Neural cell (in vitro differentiated cells): ENCODE data around the gene P2RY6. TPM values are rescaled to one million over a fixed set of nuclear protein-coding genes. Genes with fewer than 3 reads are reported as not detected.
"Not testable (repeated sequence)": the region's sequence is repeated elsewhere in the genome, so short reads cannot be mapped to it uniquely, and the experiment has no call there.

ENCODE experiments used
- H2AFZ ChIP-seq: fragments of 200-600, 300-800 bp; sonication (generic), shearing (Covaris generic); 2 replicates; pipeline ENCODE4 v1.6.0; 2014; ENCODE audit warnings: low read depth, mild to moderate bottlenecking, antibody characterized with exemption, low read length, moderate library complexity
- H3F3A ChIP-seq: fragments of 200-600 bp; shearing (Covaris generic); 2 replicates; pipeline ENCODE4 v1.6.1; 2016; ENCODE audit warnings: mild to moderate bottlenecking, moderate library complexity, mixed read lengths, antibody characterized with exemption, low read length; ENCODE audit not compliant: insufficient read depth, poor library complexity, severe bottlenecking
- H3K27ac ChIP-seq: fragments of 200-600, 300-800 bp; sonication (generic), shearing (Covaris generic); 2 replicates; pipeline ENCODE4 v1.5.1; 2014; ENCODE audit warnings: mild to moderate bottlenecking, low read length, moderate library complexity
- H3K27me3 ChIP-seq: fragments of 300-800, 200-600 bp; sonication (generic), shearing (Covaris generic); 2 replicates; pipeline ENCODE4 v1.6.0; 2014; ENCODE audit warnings: mild to moderate bottlenecking, low read depth, low read length, moderate library complexity; ENCODE audit not compliant: insufficient read depth
- H3K36me3 ChIP-seq: fragments of 300-800, 200-600 bp; sonication (generic), shearing (Covaris generic); 2 replicates; pipeline ENCODE4 v1.5.1; 2014; ENCODE audit warnings: mild to moderate bottlenecking, antibody characterized with exemption, low read length, moderate library complexity; ENCODE audit not compliant: insufficient read depth
- H3K4me2 ChIP-seq: fragments of 300-800, 200-600 bp; sonication (generic), shearing (Covaris generic); 2 replicates; pipeline ENCODE4 v1.6.0; 2014; ENCODE audit warnings: mild to moderate bottlenecking, low read length
- H3K4me3 ChIP-seq: fragments of 300-800, 200-600 bp; sonication (generic), shearing (Covaris generic); 2 replicates; pipeline ENCODE4 v1.5.1; 2014; ENCODE audit warnings: mild to moderate bottlenecking, low read length, moderate library complexity
- H3K79me2 ChIP-seq: fragments of 200-600 bp; shearing (Covaris generic); replicated peaks from 2 replicates; pipeline ENCODE4 v1.6.0; 2014; ENCODE audit warnings: mild to moderate bottlenecking, low read length, moderate library complexity; ENCODE audit not compliant: insufficient read depth
- H3K9ac ChIP-seq: fragments of 300-800, 200-600 bp; sonication (generic), shearing (Covaris generic); 2 replicates; pipeline ENCODE4 v1.6.1; 2016; ENCODE audit warnings: mild to moderate bottlenecking, low read length, mixed read lengths
- H3K9me2 ChIP-seq: fragments of 200-600 bp; shearing (Covaris generic); 2 replicates; pipeline ENCODE4 v1.6.1; 2016; ENCODE audit warnings: mild to moderate bottlenecking, low read length, mixed read lengths; ENCODE audit not compliant: insufficient read depth
- H3K9me3 ChIP-seq: fragments of 200-600, 300-800 bp; sonication (generic), shearing (Covaris generic); 2 replicates; pipeline ENCODE4 v1.6.1; 2016; ENCODE audit warnings: mild to moderate bottlenecking, mixed run types, low read length, moderate library complexity, mixed read lengths
- H4K20me1 ChIP-seq: fragments of 200-600 bp; shearing (Covaris generic); 2 replicates; pipeline ENCODE4 v1.6.1; 2016; ENCODE audit warnings: mild to moderate bottlenecking, mixed run types; ENCODE audit not compliant: insufficient read depth
- EP300 ChIP-seq: fragments of 450-650 bp; conservative IDR thresholded peaks from 2 replicates; pipeline ENCODE4 v1.6.1; 2014; ENCODE audit warnings: antibody characterized with exemption, mild to moderate bottlenecking, moderate library complexity; ENCODE audit not compliant: poor library complexity, severe bottlenecking
- EZH2 ChIP-seq: fragments of 200-600, 300-800 bp; shearing (Covaris generic), sonication (generic); IDR thresholded peaks from 2 replicates; pipeline ENCODE4 v1.6.1; 2014; ENCODE audit warnings: antibody characterized with exemption, low read length, borderline replicate concordance, mild to moderate bottlenecking; ENCODE audit not compliant: insufficient read depth, poor library complexity, severe bottlenecking
- MXI1 ChIP-seq: fragments of 450-650 bp; conservative IDR thresholded peaks from 2 replicates; pipeline ENCODE4 v1.6.1; 2014; ENCODE audit warnings: antibody characterized with exemption, mild to moderate bottlenecking; ENCODE audit not compliant: poor library complexity, severe bottlenecking
- POLR2AphosphoS5 ChIP-seq: IDR thresholded peaks from 2 replicates; pipeline ENCODE4 v1.6.1; 2012
- RAD21 ChIP-seq: fragments of 450-650 bp; conservative IDR thresholded peaks from 2 replicates; pipeline ENCODE4 v1.6.1; 2014; ENCODE audit warnings: antibody characterized with exemption, mild to moderate bottlenecking, moderate library complexity
- REST ChIP-seq: IDR thresholded peaks from 2 replicates; pipeline ENCODE4 v1.6.1; 2012; ENCODE audit warnings: borderline replicate concordance
- SMC3 ChIP-seq: fragments of 450-650 bp; conservative IDR thresholded peaks from 2 replicates; pipeline ENCODE4 v1.6.1; 2014; ENCODE audit warnings: antibody characterized with exemption, mild to moderate bottlenecking, moderate library complexity; ENCODE audit not compliant: poor library complexity
- TAF1 ChIP-seq: IDR thresholded peaks from 2 replicates; pipeline ENCODE4 v1.6.1; 2012; ENCODE audit warnings: low read depth
- polyA plus RNA-seq: library from polyadenylated mRNA; depleted of rRNA; stranded (reverse); fragments of >200 nt; gene quantifications from 2 replicates; pipeline ENCODE4 v1.2.3, GENCODE V29; 2014
- TF ChIP-seq, protein P1 (sequence below): fragments of 450-650 bp; IDR thresholded peaks from 2 replicates; pipeline ENCODE4 v1.5.1; 2014; ENCODE audit warnings: antibody characterized with exemption, mild to moderate bottlenecking, moderate library complexity; ENCODE audit not compliant: poor library complexity, severe bottlenecking

P2RY6 gene
- polyA plus RNA-seq, 1 donor from 2014 or later: not detected

DNA sequence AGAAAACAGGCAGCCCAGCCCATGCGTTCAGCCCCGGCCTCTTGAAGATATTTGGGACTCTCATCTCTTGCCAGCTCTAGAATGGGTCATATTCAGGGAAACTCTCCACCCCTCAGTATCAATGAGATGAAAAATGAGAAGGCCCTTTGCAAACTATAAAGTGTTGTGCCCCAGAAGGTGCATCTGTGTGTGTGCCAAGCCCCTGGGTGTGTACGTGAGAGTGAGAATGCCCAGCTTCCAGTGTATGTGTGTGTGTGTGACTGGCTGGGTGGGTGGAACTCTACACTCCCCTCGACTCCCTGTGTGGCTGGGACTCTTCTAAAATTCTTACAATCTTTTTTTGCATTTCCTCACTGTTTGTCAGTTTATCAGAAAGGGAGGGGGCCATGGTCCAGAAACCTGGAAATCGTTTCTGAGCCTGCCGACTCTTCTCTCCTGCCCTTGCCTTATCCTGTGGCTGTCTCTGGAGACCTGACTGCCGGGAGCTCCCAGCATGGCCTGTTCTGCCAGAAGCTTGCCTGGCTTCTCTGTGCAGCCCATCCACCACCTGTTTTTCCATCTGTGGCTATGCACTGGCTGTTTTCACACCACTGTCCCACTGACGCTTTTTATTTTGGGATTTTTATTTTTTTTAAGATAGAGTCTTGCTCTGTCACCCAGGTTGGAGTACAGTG lies 1.2 kb downstream of the P2RY6 start:
- H3K79me2 ChIP-seq: no peaks in the 10 kb centered on the region
- H4K20me1 ChIP-seq: no peaks in the 10 kb centered on the region
- no peaks in the 10 kb centered on the region for H3K9me3 ChIP-seq
- H3K4me2 ChIP-seq: no peak overlapping the region
- TF ChIP-seq SMC3 (no peak), REST (no peak), POLR2AphosphoS5 (no peak), EP300 (no peak), EZH2 (no peak), RAD21 (no peak), MXI1 (no peak), TAF1 (no peak)
- TF ChIP-seq, protein P1, sequence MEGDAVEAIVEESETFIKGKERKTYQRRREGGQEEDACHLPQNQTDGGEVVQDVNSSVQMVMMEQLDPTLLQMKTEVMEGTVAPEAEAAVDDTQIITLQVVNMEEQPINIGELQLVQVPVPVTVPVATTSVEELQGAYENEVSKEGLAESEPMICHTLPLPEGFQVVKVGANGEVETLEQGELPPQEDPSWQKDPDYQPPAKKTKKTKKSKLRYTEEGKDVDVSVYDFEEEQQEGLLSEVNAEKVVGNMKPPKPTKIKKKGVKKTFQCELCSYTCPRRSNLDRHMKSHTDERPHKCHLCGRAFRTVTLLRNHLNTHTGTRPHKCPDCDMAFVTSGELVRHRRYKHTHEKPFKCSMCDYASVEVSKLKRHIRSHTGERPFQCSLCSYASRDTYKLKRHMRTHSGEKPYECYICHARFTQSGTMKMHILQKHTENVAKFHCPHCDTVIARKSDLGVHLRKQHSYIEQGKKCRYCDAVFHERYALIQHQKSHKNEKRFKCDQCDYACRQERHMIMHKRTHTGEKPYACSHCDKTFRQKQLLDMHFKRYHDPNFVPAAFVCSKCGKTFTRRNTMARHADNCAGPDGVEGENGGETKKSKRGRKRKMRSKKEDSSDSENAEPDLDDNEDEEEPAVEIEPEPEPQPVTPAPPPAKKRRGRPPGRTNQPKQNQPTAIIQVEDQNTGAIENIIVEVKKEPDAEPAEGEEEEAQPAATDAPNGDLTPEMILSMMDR: no peak
- no peak overlapping the region for H2AFZ ChIP-seq
- H3K4me3 ChIP-seq: no peak overlapping the region
- no peaks in the 10 kb centered on the region for H3K36me3 ChIP-seq
- H3K9me2 ChIP-seq: no peaks in the 10 kb centered on the region
- no peak overlapping the region for H3K27ac ChIP-seq
- no peaks in the 10 kb centered on the region for H3F3A ChIP-seq
- no peaks in the 10 kb centered on the region for H3K27me3 ChIP-seq
- H3K9ac ChIP-seq: no peak overlapping the region

DNA sequence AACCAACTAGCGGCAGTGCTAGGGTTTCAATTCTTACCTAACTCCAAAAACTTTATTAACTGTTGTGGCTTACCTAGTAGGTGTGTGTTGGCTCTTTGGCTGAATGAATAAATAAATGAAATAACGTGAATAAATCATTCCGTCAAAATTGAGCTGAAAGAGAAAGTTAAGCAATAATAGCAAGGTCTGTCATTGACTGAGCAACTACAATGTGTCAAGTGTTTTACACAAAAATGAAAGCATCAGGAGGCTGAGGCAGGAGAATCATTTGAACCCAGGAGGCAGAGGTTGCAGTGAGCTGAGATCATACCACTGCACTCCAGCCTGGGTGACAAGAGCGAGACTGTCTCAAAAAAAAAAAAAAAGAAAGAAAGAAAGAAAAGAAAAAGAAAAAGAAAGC lies 2.1 kb downstream of the P2RY6 start:
- not testable (repeated sequence) for H3F3A ChIP-seq, H3K27me3 ChIP-seq, H3K27ac ChIP-seq, H3K9ac ChIP-seq, H3K79me2 ChIP-seq, H3K4me2 ChIP-seq, H3K36me3 ChIP-seq, H2AFZ ChIP-seq, H3K4me3 ChIP-seq, H4K20me1 ChIP-seq, H3K9me3 ChIP-seq, H3K9me2 ChIP-seq
